Fibroblast of skin of right biceps (primary cell): ENCODE data around the gene PLIN4.

Source experiments
- DNase-seq: peaks from one replicate; pipeline ENCODE4 v3.0.0-alpha.2; 2013

PLIN4 gene

DNA sequence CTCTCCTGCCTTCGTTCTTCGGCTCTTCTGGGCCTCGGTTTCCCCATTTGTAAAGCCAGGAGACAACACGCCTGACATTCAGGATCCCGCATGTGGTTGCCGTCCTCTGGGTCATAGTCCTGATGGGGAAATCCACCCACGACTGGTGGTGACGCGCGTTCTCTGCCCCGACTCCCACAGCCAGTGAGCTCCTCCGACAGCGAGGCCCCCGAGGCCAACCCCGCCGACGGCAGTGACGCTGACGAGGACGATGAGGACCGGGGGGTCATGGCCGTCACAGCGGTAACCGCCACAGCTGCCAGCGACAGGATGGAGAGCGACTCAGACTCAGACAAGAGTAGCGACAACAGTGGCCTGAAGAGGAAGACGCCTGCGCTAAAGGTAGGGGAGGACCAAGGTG lies 29.8 kb downstream of the PLIN4 start:
- no peak for DNase-seq

DNA sequence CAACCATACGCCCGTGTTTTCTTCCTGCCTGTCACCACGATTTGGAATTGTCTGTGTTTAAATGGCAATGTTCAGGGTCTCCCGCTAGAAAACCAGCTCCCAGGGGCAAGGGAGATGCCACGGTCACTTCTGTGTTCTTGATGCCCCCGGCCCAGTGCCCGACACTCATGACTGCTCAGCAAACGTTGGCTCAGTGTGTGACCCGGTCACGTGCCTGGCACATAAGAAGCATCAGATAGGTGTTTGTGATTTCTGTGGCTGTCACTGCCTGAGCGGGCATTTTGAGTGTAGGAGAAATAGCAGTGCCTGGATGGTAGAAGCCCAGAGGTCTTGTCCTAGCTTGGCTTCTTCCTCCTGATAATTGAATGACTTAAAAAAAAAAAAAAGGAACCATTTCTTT lies 30.7 kb downstream of the PLIN4 start:
- no peak for DNase-seq

DNA sequence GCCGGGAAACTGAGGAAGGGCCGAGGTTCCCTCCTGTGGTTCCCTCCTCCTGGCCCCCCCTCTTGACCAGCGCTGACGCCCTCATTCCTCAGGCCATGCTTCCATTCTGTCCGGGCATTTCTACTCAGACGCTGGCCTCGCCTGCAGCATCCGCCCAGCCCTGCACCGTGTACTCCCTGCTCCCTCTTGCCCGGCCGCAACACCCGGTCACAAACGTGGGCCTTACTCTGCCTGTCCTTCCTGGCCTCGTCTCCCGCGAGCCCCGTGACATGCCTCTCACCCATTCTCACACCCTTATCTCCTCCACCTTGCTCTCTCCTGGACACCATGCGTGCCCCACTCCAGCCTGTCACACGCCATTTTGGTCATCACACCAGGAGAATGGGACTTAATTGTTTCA lies 34.9 kb downstream of the PLIN4 start:
- DNase-seq, result no peak

DNA sequence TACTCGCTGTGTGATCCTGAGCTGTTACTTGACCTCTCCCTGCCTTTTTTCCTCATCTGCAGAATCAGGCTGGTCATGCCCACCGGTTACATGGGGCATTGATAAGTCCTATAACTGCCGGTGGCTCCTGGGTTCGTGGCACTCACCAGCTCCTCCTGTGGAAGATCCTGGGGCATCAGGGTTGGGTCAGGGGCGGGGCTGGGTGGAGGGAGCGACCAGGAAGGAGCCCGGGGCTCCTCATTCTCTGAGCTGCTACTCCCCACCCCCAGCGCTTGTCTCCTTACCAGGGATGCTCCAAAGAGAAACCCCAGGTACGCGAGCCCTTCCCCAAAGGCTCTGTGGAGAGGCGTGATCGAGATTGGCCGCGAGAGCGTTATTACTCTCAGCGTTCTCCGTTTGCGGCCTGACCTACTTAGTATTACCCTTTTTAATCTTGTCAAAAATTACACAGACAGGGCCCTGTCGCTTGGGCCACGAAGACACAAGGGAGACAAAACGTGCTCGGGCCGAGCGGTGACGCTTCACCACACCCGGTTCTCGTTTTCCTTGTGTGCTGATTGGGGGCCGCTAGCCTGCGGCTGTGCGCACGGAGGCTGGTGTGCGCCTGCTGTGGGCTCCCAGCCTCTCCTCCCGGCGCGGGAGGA lies 35.4 kb downstream of the PLIN4 start:
- DNase-seq, result no peak

DNA sequence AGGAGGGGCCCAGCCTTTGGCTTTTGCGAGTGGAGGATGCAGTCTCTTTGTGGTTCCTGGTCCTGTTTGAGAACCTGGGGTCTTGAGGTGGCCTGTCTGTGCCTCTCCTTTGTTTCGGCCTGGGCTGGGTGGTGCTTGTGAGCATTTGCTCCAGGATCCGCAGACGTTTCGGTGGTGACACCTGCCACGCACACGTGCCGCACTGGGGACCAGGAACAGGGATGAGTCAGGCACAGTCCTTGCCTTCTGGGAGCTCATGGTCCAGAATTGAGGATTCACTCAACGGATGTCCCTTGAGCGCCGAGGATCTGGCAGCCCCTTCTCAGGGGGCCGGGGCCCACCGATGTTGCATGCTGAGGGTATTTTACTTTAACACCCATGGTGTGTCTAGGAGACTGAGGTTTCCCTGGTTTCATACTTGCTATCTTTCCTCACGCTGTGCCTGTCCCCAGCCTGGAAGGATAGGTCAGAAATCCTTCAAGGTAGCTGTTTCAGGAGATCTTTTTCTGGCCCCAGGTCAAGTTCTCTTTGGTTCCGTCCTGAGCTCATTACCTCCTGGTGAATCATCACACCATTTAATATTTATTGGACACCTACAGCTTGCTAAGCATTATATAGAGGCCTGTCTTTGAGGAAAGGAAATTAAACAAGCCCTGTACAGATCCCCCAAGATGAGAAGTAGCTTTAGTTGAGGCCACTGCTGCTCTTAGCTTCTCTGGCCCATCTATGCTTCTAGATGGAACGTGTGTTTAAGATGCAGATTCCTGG lies 41.1 kb downstream of the PLIN4 start:
- DNase-seq, result no peak

DNA sequence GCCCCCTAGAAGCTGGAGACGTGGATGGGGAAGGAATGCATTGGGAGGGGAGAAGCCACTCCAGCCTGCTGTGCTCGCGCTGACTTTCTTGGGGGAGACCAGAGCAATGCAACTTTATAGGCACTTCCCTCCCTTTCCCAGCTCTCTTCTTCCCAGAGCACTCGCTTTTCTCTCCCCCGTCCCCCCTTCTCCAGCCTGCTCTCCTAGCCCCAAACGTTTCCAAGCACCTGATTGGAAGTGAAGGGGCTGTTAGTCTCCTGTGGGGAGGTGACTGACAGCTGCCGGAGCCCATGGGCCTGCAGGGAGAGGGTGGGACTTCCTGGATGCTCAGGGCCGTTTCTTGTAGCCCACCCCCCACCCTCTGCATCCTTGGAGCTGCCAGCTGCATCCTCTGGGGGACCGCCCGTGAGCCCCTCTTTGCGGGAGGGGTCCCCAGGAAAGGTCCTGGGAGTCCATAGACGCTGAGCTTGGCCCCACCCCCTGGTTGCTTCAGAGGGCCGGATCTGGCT lies 43.7 kb downstream of the PLIN4 start:
- peak; percentile 79 for DNase-seq

DNA sequence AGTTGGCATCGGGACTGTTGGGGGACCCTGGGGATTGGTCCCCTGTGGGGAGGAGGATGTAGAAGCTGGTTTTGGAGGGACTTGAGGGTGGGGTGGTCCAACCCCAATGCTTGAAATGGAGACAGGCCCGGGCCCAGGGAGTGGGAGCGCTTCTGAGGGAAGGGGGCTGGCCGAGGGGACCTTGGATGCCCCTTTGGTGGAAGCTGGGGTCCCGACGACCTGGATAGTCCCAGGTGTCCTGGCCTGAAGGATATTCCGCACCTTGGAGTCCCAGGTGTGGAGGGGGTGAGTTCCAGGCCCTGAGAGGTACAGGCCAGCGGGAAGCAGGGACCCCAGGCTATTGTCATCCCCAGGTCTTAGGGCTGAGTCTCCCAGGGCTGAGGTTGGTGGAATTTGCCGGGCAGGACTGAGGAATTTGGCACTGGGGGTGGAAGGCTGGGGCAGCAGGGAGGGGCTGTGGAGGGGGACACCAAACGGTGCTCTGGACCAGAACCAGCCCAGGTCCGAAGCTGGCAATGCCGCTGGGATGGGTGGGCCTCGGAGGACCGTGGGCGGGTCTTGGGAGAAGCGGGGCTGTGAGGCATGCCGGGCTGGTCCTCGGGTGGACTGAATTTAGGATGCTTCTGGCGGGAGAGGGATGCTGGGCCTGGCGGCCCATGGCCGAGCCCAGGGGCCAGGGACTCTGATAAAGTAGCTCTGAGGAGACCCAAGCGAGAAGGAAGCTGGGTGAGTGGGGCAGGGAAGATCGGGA lies 44.3 kb downstream of the PLIN4 start:
- no peak for DNase-seq

DNA sequence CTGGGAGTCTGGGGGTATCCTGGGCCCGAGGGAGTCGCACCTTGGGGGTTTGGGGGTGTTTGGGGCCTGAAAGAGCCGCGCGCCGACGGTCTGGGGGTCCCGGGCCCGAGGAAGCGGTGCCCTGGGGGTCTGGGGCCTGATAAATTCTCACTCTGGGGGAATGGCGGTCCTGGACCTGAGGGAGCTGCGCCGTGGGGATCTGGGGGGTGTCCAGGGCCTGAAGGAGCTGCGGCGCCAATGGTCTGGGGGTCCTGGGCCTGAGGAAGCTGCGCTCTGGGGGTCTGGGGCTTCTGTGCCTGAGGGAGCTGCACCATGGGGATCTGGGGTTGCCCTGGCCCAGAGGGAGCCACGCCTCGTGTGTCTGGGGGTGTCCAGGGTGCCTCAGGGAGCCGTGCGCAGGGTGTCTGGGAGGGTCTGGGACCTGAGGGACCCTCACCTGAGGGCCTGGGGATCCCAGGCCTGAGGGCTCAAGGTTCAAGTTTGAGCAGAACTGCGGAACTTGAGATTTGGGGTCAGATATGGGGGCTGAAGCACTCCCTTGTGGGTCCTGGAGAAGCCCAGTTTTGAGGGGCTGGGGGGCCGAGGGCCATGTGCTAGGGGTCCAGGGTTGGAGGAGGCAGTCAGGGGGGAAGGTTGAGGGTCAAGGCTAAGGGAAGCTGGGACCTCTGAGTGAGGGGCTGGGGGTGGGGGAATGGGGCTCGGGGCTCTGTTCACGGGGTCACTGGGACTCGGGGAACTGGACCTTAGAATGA lies 45.1 kb downstream of the PLIN4 start:
- DNase-seq, result no peak

DNA sequence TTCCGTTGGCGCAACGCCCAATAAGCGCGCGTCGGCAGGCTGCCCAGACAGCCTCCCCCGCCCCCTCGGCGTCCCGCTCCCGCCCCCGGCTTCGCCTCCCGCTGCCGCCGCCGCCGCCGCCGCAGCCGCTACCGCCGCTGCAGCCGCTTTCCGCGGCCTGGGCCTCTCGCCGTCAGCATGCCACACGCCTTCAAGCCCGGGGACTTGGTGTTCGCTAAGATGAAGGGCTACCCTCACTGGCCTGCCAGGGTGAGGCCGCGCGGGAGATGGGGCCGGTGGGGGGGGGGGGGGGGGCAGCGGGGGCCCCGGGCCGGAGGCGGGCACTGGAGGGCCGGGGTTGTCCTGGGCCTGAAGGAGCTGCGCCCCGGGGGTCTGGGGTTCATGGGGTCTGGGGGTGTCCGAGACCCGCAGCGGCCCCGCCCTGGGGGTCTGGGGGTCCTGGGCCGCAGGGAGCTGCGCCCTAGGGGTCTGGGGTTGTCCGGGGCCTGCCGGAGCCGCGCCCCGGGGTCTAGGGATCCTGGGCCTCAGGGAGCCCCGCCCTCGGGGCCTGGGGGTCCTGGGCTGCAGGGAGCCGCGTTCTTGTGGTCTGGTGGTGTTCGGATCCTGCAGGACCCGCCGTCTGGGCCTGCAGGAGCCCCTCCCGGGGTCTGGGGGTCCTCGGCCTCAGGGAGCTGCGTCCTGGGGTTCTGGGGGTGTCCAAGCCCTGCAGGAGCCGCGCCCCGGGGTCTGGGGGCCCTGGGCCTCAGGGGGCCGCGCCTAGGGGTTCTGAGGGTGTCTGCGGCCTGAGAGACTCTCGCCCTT lies 45.9 kb downstream of the PLIN4 start, which contains the start of gene HDGFL2:
Gene HDGFL2 (plus strand): TSS at position 124 of the 801 bp plus-strand sequence. CDS start 54 bp downstream, at position 178.
- no peak for DNase-seq

DNA sequence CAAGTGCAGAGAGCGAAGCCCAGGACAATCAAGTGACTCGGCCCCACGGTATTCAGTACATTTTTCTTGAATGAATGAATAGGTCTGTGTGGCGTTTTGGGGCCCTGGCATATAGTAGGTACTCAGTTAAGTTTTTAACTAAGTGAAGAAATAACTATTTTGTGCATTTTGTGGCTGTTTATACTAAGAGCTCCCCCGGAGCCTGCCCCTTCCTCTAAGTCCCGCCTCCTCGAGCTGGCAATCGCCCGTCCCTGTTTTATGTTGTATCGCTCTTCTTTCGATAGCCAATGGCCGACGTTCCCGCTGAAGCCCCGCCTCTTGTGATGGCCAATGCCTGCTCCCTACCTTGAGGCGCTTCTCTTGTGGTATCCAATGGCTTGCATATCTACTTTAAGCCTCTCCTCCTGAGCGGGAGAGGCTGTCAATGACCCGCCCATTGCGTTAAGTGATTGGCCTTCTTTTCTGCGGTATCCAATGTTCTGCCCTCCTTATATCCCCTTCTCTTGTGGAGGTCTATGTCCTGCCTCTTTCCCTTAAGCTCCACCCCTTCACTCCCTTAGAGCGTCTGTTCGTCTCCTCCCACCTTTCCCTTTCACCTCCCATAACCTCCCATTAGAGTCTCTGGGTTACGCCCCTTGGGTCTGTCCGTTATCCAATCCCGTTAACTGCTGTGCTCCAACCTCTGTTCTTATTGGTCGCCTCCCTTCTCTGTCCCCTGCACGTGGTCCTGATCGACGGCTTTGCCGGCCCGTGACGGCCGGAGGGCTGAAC lies 46.7 kb downstream of the PLIN4 start:
- peak; percentile 100 for DNase-seq

DNA sequence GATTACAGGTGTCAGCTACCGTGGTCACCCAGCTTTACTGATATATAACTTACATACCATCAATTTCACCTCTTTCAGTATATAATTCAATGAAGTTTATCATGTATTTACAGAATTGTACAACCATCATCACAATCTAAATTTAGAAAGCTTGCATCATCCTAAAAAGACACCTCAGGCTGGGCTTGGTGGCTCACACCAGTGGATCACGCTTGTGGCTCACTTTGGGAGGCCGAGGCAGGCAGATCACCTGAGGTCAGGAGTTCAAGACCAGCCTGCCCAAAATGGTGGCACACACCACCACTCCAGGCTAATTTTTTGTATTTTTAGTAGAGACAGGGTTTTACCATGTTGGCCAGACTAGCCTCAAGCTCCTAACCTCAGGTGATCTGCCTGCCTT lies 50.5 kb downstream of the PLIN4 start:
- no peak for DNase-seq

DNA sequence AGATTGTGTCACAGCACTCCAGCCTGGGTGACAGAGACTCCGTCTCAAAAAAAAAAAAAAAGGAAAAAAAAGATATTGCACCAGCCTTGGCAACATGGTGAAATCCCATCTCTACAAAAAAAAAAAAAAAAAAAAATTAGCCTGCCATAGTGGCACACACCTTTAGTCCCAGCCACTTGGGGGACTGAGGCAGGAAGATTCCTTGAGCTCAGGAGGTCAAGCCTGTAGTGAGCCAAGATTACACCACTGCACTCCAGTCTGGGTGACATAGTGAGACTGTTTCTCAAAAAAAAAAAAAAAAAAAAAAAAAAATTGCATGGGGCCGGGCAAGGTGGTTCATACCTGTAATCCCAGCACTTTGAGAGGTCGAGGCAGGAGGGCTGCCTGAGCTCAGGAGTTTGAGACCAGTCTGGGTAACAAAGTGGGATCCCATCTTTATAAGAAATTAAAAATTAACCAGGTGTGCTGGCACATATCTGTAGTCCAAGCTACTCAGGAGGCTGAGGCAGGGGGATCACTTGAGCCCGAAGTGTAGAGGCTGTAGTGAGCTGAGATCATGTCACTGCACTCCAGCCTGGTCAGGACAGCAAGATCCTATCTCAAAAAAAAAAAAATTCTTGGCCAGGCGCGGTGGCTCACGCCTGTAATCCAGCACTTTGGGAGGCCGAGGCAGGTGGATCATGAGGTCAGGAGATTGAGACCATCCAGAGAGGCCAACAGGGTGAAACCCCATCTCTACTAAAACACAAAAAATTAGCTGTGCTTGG lies 53.3 kb downstream of the PLIN4 start:
- DNase-seq, result no peak

DNA sequence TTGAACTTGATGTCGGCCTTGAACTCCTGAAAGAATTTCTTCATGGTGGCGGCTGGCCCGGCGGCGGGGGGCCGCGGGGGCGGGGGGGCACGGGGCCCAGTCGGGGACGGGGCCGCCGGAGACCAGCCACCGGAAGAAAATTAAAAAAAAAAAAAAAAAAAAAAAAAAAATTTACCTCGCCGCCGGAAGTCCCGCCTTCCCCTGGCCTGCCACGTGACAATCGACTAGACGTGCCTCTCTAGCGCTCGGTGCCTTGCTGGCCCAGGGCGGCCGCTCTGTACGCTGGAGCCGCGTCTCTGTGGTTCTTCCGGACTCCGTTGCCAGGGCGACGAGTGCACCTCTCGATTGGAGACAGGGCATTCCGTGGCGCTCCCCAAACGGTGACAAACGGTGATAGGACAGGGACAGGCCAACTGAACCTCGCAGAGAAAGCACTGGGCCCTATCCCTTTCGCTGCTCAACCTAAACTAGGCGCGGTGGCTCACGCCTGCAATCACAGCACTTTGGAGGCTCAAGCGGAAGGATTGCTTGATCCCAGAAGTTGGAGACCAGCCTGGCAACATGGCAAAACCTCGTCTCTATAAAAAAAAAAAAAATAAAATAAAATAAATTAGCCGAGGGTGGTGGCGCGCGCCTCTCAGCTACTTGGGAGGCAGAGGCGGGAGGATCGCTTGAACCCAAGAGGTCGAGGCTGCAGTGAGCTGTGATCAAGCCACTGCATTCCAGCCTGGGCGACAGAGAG lies 60.5 kb downstream of the PLIN4 start, which contains the start of gene UBXN6:
Gene UBXN6 (minus strand): TSS at position 141 of the 742 bp plus-strand sequence. CDS start 97 bp downstream, at position 44.
- peak; percentile 99 for DNase-seq

DNA sequence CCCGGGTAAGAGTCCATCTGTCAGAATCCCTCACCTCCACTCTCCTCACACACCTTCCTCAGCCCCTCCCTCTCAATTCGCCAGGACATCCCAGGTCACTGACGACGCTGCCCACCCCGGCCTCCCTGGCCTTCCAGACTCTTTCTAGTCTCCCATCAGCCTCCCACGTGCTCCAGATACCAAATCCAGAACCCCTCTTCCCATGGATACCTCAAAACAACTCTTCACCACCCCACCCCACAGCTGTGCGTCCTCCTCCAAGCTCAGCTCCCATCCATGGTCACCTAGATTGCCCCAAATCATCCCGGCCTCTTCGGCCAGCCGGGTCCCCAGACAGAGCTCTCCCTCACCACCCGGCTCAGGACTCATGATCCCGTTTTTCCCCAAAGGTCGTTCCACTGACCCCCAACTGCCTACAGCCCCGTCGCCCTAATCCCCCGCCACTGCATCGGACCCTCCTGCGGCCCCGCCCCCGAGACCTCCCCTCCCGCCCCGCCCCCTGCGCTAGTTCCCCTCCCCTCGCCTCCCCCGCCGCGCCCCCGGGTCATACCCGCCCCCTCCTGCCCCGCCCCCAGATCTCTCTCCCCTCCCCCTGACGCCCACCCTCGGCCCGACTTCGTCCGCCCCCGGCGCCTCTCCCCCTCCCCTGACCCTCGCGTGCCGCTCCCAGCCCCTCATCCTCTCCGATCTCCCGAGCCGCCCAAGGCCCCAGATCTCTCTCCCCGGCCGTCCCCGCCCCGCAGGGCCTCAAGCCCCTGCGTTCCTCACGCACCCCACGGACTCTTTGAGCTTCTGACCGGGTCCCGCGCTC lies 61.2 kb downstream of the PLIN4 start:
- peak; percentile 76 for DNase-seq

DNA sequence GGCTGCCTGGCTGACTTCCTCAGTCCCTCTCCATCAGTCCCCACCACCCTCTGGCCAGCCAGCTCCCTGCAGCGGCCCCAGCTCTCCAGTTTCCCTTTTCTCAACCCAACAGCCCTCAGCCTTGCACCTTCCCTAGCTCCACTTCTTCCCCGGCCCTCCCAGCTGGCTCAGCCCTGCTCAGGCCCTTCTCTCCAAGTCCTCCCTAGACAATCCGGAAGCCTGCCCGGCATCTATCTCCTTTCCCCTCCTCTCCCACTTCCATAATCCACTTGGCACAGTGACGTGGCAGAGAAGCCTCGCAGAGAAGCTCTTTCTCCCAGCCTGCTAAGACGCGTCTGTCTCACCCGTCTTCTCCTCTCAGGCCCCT lies 61.8 kb downstream of the PLIN4 start:
- DNase-seq, result peak; percentile 80

DNA sequence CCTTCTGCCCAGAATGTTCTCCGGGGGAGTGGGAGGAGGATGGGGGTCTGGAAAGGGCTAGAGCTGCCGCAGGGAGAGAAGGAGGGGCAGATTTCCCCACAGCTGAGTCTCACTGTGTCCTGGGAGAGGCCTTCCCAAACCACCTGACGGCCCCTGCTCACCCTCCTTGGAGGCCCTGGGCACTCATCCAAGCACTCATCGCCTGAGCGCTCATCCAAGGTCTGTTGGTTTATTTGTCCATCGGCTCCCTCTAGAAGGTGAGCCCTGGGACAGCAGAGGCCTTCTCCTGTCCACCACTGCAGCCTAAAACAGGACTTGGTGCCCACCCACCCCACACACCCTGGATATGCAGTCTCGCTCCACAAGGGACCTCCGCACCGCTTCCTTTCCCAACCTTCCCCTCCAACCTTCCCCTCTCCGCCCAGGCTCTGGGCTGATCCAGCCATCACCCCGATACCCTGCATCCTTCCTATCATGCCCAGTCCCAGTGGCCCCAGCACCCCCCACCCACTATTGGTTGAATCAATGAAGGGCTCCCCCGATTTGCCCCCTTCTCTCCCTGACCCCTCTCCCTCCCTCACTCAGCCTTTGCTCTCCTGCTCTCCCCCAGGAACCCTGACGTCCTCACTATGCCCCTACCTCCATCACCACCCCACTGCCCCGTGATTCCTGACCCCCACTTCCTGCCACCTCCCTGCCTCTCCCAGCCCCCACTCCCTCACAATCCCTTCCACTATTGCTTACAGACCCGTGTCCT lies 62.4 kb downstream of the PLIN4 start:
- DNase-seq, result peak; percentile 75
